Neural progenitor cell (in vitro differentiated cells): ENCODE data around the gene C1QBP. TPM values are rescaled to one million over a fixed set of nuclear protein-coding genes. Genes with fewer than 3 reads are reported as not detected.
A peak's percentile ranks its signal among the peaks of the same experiment; 100 is the strongest.

Experiments used
- DNase-seq: peaks from one replicate; pipeline ENCODE4 v3.0.0-alpha.2; 2016; ENCODE audit warnings: low spot score
- H2AFZ ChIP-seq: fragments of 200-600 bp; sonication (generic); replicated peaks from 2 replicates; pipeline ENCODE4 v1.6.1; 2016; ENCODE audit warnings: antibody characterized with exemption
- H3F3A ChIP-seq: fragments of 200-600 bp; sonication (generic); 2 replicates; pipeline ENCODE4 v1.6.1; 2016; ENCODE audit warnings: antibody characterized with exemption, low read depth
- H3K27ac ChIP-seq: fragments of 200-600 bp; sonication (generic); 2 replicates; pipeline ENCODE4 v1.5.1; 2016; ENCODE audit warnings: mild to moderate bottlenecking
- H3K27me3 ChIP-seq: fragments of 200-600 bp; sonication (generic); 2 replicates; pipeline ENCODE4 v1.6.1; 2016; ENCODE audit warnings: mild to moderate bottlenecking, moderate library complexity
- H3K36me3 ChIP-seq: fragments of 200-600 bp; sonication (generic); 2 replicates; pipeline ENCODE4 v1.5.1; 2016
- H3K4me1 ChIP-seq: fragments of 200-600 bp; sonication (generic); 2 replicates; pipeline ENCODE4 v1.6.1; 2016; ENCODE audit warnings: mixed run types
- H3K4me2 ChIP-seq: fragments of 200-600 bp; sonication (generic); 2 replicates; pipeline ENCODE4 v1.6.1; 2016
- H3K4me3 ChIP-seq: fragments of 200-600 bp; sonication (generic); 2 replicates; pipeline ENCODE4 v1.5.1; 2016
- H3K79me2 ChIP-seq: fragments of 200-600 bp; sonication (generic); 2 replicates; pipeline ENCODE4 v1.6.1; 2016; ENCODE audit warnings: low read depth
- H3K9ac ChIP-seq: fragments of 200-600 bp; sonication (generic); 2 replicates; pipeline ENCODE4 v1.6.1; 2016
- H3K9me3 ChIP-seq: fragments of 200-600 bp; sonication (generic); 2 replicates; pipeline ENCODE4 v1.5.1; 2016; ENCODE audit warnings: low read depth
- H4K20me1 ChIP-seq: fragments of 200-600 bp; sonication (generic); 2 replicates; pipeline ENCODE4 v1.6.1; 2016; ENCODE audit warnings: low read depth
- H3K27ac Mint-ChIP-seq: 3 replicates; pipeline ENCODE4 v1.8.0; 2021; ENCODE audit warnings: mixed read lengths
- H3K27me3 Mint-ChIP-seq: 2 replicates; pipeline ENCODE4 v1.8.0; 2022; ENCODE audit warnings: low read depth, mild to moderate bottlenecking, inconsistent platforms, moderate library complexity, mixed read lengths; ENCODE audit not compliant: insufficient read depth
- H3K36me3 Mint-ChIP-seq: 3 replicates; pipeline ENCODE4 v1.8.0; 2021; ENCODE audit warnings: mixed read lengths
- H3K4me1 Mint-ChIP-seq: 3 replicates; pipeline ENCODE4 v1.8.0; 2021; ENCODE audit warnings: mixed read lengths
- H3K4me3 Mint-ChIP-seq: 3 replicates; pipeline ENCODE4 v1.8.0; 2021; ENCODE audit warnings: mild to moderate bottlenecking, moderate library complexity, mixed read lengths
- H3K9me3 Mint-ChIP-seq: 3 replicates; pipeline ENCODE4 v1.8.0; 2020; ENCODE audit warnings: mixed read lengths
- EZH2 ChIP-seq: fragments of 200-600 bp; sonication (generic); IDR thresholded peaks from 2 replicates; pipeline ENCODE4 v1.6.1; 2017; ENCODE audit warnings: antibody characterized with exemption, mild to moderate bottlenecking, moderate library complexity
- EZH2phosphoT487 ChIP-seq: fragments of 200-600 bp; sonication (generic); IDR thresholded peaks from 2 replicates; pipeline ENCODE4 v1.6.1; 2017; ENCODE audit warnings: antibody characterized with exemption
- total RNA-seq: library from RNA; depleted of rRNA; stranded (reverse); fragments of >200 nt; gene quantifications from 2 replicates; pipeline ENCODE4 v1.2.3, GENCODE V29; 2015; ENCODE audit warnings: low replicate concordance
- TF ChIP-seq, protein P1 (sequence below): fragments of 200-600 bp; sonication (generic); IDR thresholded peaks from 2 replicates; pipeline ENCODE4 v1.5.1; 2017; ENCODE audit warnings: antibody characterized with exemption, mild to moderate bottlenecking

C1QBP gene
- total RNA-seq, 1 donor from 2014 or later: 254 TPM

DNA sequence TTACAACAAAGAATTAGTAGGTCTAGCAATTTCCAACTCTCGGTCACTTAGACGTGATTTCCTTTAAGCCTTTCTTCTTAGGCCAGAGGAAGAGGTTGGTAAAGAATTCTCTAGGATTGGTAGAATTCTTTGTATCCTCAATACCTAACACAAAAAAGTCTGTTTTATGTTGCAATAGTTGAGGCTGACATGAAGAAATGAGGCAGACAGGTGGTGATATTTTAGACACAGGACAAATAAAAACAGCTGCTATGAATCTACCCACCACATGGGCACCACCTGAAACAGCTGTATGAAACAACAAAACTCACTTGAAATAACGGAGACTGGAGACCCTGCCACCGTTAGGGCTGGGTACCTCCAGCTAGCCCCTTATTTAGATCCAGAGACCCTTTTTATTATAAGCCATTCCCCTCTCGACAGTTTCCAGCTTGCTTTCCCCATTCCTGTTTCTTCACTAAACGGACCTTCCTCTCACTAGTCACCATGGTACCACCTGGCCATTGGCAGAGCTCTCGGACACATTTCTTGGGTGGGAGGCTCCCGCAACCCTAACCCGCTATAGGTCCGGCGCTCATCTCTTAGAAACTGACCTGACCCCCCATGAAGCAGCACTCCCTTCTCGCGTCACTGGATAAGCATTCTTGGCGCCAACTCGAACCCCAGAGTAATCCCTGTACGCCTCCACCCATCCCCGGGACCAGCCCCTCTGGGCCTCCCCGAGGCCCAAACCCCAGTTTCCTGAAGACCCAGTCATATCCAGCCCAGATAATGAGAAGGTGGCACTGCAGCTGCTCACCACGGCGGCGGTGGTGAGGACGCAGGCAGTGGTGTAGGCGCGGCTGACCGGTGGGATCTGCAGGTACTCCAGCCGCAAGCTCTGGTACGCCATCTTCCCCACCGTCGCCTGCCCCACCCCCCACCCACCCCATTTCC, 46.6 kb upstream of the C1QBP start, which contains the start of gene DERL2:
TSS of gene DERL2 (minus strand) at position 909 of the 936 bp plus-strand sequence. CDS start at position 892, 17 bp downstream.
- H3K4me1 Mint-ChIP-seq: peaks cover 26% of the 10 kb centered on the region
- Histone ChIP-seq H3K79me2 (peaks cover 86% of the 10 kb centered on the region), H3K4me1 (peaks cover 15% of the 10 kb centered on the region), H3K9me3 (no peaks in the 10 kb centered on the region), H3K27ac (peak within 1 kb of the TSS; percentile 100), H3K27me3 (no peaks in the 10 kb centered on the region), H3F3A (peaks cover 22% of the 10 kb centered on the region), H3K36me3 (peaks cover 21% of the 10 kb centered on the region), H3K4me2 (peak within 1 kb of the TSS; percentile 91), H4K20me1 (peaks cover 16% of the 10 kb centered on the region), H3K9ac (peak within 1 kb of the TSS; percentile 98), H2AFZ (peak within 1 kb of the TSS; percentile 84), H3K4me3 (peak within 1 kb of the TSS; percentile 91)
- peak within 1 kb of the TSS; percentile 99 for H3K27ac Mint-ChIP-seq
- peak within 1 kb of the TSS; percentile 97 for H3K4me3 Mint-ChIP-seq
- H3K36me3 Mint-ChIP-seq: peaks cover 41% of the 10 kb centered on the region
- no peaks in the 10 kb centered on the region for H3K9me3 Mint-ChIP-seq
- H3K27me3 Mint-ChIP-seq: no peaks in the 10 kb centered on the region
- no peak for TF ChIP-seq EZH2
- TF ChIP-seq EZH2phosphoT487: no peak
- TF ChIP-seq, protein P1, sequence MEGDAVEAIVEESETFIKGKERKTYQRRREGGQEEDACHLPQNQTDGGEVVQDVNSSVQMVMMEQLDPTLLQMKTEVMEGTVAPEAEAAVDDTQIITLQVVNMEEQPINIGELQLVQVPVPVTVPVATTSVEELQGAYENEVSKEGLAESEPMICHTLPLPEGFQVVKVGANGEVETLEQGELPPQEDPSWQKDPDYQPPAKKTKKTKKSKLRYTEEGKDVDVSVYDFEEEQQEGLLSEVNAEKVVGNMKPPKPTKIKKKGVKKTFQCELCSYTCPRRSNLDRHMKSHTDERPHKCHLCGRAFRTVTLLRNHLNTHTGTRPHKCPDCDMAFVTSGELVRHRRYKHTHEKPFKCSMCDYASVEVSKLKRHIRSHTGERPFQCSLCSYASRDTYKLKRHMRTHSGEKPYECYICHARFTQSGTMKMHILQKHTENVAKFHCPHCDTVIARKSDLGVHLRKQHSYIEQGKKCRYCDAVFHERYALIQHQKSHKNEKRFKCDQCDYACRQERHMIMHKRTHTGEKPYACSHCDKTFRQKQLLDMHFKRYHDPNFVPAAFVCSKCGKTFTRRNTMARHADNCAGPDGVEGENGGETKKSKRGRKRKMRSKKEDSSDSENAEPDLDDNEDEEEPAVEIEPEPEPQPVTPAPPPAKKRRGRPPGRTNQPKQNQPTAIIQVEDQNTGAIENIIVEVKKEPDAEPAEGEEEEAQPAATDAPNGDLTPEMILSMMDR: no peak
- peak; percentile 78 for DNase-seq

DNA sequence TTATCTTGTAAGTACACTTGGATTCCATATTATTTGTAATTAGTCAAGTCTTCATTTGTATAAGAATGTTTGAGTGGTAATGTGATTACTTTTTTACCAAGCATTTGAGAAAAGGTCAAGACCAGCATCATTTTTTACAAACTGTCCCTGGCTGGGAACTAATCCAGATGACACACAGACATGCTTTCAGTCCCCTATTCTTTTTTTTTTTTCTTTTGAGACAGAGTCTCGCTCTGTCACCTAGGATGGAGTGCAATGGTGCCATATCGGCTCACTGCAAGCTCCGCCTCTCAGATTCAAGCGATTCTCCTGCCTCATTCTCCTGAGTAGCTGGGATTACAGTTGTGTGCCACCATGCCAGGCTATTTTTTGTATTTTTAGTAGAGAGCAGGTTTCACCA, 42.5 kb upstream of the C1QBP start:
- H3K9me3 ChIP-seq: no peaks in the 10 kb centered on the region
- H3K36me3 Mint-ChIP-seq: peaks cover 48% of the 10 kb centered on the region
- H2AFZ ChIP-seq: no peak overlapping the region
- H3K4me3 ChIP-seq: no peak overlapping the region
- DNase-seq: no peak
- H3K4me1 ChIP-seq: peaks cover 5% of the 10 kb centered on the region
- H3K36me3 ChIP-seq: peaks cover 27% of the 10 kb centered on the region
- no peak overlapping the region for H3K4me2 ChIP-seq
- no peak overlapping the region for H3K4me3 Mint-ChIP-seq
- no peak overlapping the region for H3K27ac Mint-ChIP-seq
- no peaks in the 10 kb centered on the region for H3K27me3 ChIP-seq
- H3K79me2 ChIP-seq: peaks cover 74% of the 10 kb centered on the region
- H3K4me1 Mint-ChIP-seq: peaks cover 16% of the 10 kb centered on the region
- H4K20me1 ChIP-seq: no peaks in the 10 kb centered on the region
- peaks cover 1% of the 10 kb centered on the region for H3F3A ChIP-seq
- TF ChIP-seq EZH2 (no peak), EZH2phosphoT487 (no peak)
- TF ChIP-seq, protein P1: no peak
- no peaks in the 10 kb centered on the region for H3K9me3 Mint-ChIP-seq
- H3K9ac ChIP-seq: no peak overlapping the region
- H3K27me3 Mint-ChIP-seq: no peaks in the 10 kb centered on the region
- no peak overlapping the region for H3K27ac ChIP-seq

DNA sequence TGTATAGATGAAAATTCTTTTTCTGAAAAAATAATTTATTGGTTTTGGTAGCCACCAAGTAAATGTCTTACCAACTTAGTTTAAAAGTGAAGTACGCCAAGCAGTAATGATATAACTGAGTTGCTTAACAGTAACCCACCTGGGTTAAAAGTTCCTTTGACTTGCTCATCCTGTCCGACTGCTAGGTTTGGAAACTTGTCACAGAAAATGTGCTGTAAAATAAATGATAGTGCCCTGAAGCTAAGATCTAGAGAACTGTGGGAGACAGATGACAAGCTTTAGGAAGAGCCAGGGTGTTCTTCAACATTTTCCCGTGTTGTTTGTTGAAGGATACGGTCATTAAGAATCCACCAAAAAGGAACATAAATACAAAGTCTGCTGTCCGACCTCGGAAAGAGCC, 42.0 kb upstream of the C1QBP start:
- Mint-ChIP-seq H3K4me3 (no peak overlapping the region), H3K36me3 (peaks cover 48% of the 10 kb centered on the region), H3K4me1 (peaks cover 16% of the 10 kb centered on the region), H3K27me3 (no peaks in the 10 kb centered on the region), H3K9me3 (no peaks in the 10 kb centered on the region), H3K27ac (no peak overlapping the region)
- Histone ChIP-seq H3K9me3 (no peaks in the 10 kb centered on the region), H3K9ac (no peak overlapping the region), H3K27ac (no peak overlapping the region), H3F3A (no peaks in the 10 kb centered on the region), H3K4me2 (no peak overlapping the region), H3K4me1 (peaks cover 5% of the 10 kb centered on the region), H2AFZ (no peak overlapping the region), H3K36me3 (peaks cover 27% of the 10 kb centered on the region), H3K79me2 (peaks cover 74% of the 10 kb centered on the region), H4K20me1 (no peaks in the 10 kb centered on the region), H3K4me3 (no peak overlapping the region), H3K27me3 (no peaks in the 10 kb centered on the region)
- TF ChIP-seq EZH2phosphoT487 (no peak), EZH2 (no peak)
- TF ChIP-seq, protein P1: no peak
- DNase-seq: no peak
